ENCODE measurements around the gene LGALS16. TPM values are rescaled to one million over a fixed set of nuclear protein-coding genes. Genes with fewer than 3 reads are reported as not detected.
"Not testable (repeated sequence)": the region's sequence is repeated elsewhere in the genome, so short reads cannot be mapped to it uniquely, and the experiment has no call there.

LGALS16 gene
- total RNA-seq, 2 experiments from 2014 or later, result not detected

GRCh38 chr19:39671739-39672363 is 16.1 kb downstream of the LGALS16 start:
- Histone ChIP-seq H3K27ac (ENCODE audit: low read depth in 1 of 2, low read length in 2 of 2) (no peak overlapping the region), H3K27me3 (ENCODE audit: control insufficient read depth in 1 of 2, insufficient read depth in 2 of 2, low read length in 2 of 2) (no peaks in the 10 kb centered on the region), H3K4me3 (ENCODE audit: low read length) (no peak overlapping the region), H3K4me1 (ENCODE audit: insufficient read depth, low read length) (peaks cover 20% of the 10 kb centered on the region), H3K36me3 (ENCODE audit: insufficient read depth, low read length) (no peaks in the 10 kb centered on the region), H3K9me3 (ENCODE audit: control insufficient read depth in 1 of 2, insufficient read depth in 1 of 2, low read length in 2 of 2) (no peaks in the 10 kb centered on the region)
- TF ChIP-seq CTCF (IDR thresholded peaks at IDR 0.05), result peak; percentile 69
- Mint-ChIP-seq H3K27ac (peak overlapping the region; percentile 2), H3K36me3 (ENCODE audit: low read depth) (no peaks in the 10 kb centered on the region), H3K4me3 (no peak overlapping the region), H3K27me3 (peaks cover 11% of the 10 kb centered on the region), H3K4me1 (ENCODE audit: low read depth) (peaks cover 26% of the 10 kb centered on the region), H3K9me3 (no peaks in the 10 kb centered on the region)
- CTCF ChIA-PET, result interaction anchor here (0.7 to 3.0 kb wide), 4 partner anchors 118 to 610 kb away, joined by 3 to 16 read pairs (median 4); no protein-coding TSS in a partner anchor
- POLR2A ChIA-PET, result interaction anchor here (2.5 to 3.2 kb wide), 2 partner anchors 120 to 236 kb away, joined by 10 read pairs; partner anchors contain the start of gene RPS16
- DNase-seq (peak in 10 of 14 experiments; percentile 19 to 81 (median 45)), ATAC-seq (ENCODE audit: poor library complexity) (peak; percentile 83)
- intact Hi-C loops (cut with DNase I, micrococcal nuclease), result loop anchor here (1.0 to 10.0 kb wide), 7 partner anchors 121 to 550 kb away; partner anchors contain the start of gene PAK4 (in 1 of the 2)

- H3K4me1 ChIP-seq (ENCODE audit: insufficient read depth, low read length), result peaks cover 20% of the 10 kb centered on the region
- POLR2A ChIA-PET, result interaction anchor here (1.1 to 3.2 kb wide), 4 partner anchors 121 to 237 kb away, joined by 3 to 10 read pairs (median 6); partner anchors contain the start of gene RPS16
- ATAC-seq (ENCODE audit: poor library complexity) (no peak), DNase-seq (no peak)
- H3K4me3 ChIP-seq (ENCODE audit: low read length), result no peak overlapping the region
- TF ChIP-seq CTCF (IDR thresholded peaks at IDR 0.05), result no peak
- no peaks in the 10 kb centered on the region for H3K36me3 ChIP-seq (ENCODE audit: insufficient read depth, low read length)
- no peaks in the 10 kb centered on the region for H3K9me3 ChIP-seq (ENCODE audit: control insufficient read depth in 1 of 2, insufficient read depth in 1 of 2, low read length in 2 of 2)
- Mint-ChIP-seq H3K4me3 (no peak overlapping the region), H3K4me1 (ENCODE audit: low read depth) (peaks cover 26% of the 10 kb centered on the region), H3K27ac (peak overlapping the region; percentile 27), H3K27me3 (peaks cover 9% of the 10 kb centered on the region), H3K9me3 (no peaks in the 10 kb centered on the region), H3K36me3 (ENCODE audit: low read depth) (no peaks in the 10 kb centered on the region)
- CTCF ChIA-PET, result interaction anchor here (0.7 to 3.0 kb wide), 3 partner anchors 121 to 611 kb away, joined by 4 to 16 read pairs (median 4); no protein-coding TSS in a partner anchor
- H3K27me3 ChIP-seq (ENCODE audit: control insufficient read depth in 1 of 2, insufficient read depth in 2 of 2, low read length in 2 of 2), result no peaks in the 10 kb centered on the region
- intact Hi-C loops (cut with DNase I, micrococcal nuclease), result loop anchor here (1.0 to 10.0 kb wide), 6 partner anchors 121 to 550 kb away; partner anchors contain the start of gene PAK4 (in 1 of the 2)
- H3K27ac ChIP-seq (ENCODE audit: low read depth in 1 of 2, low read length in 2 of 2), result no peak overlapping the region
Observed at GRCh38 chr19:39672473-39672872, 16.8 kb downstream of the LGALS16 start.

GRCh38 chr19:39673862-39674261 is 18.1 kb downstream of the LGALS16 start:
- H3K27me3 ChIP-seq (ENCODE audit: control insufficient read depth in 1 of 2, insufficient read depth in 2 of 2, low read length in 2 of 2); H3K27me3 Mint-ChIP-seq; H3K36me3 Mint-ChIP-seq (ENCODE audit: low read depth); ATAC-seq (ENCODE audit: poor library complexity); H3K4me3 ChIP-seq (ENCODE audit: low read length); H3K4me3 Mint-ChIP-seq; H3K27ac Mint-ChIP-seq; H3K9me3 Mint-ChIP-seq; H3K36me3 ChIP-seq (ENCODE audit: insufficient read depth, low read length); H3K9me3 ChIP-seq (ENCODE audit: control insufficient read depth in 1 of 2, insufficient read depth in 1 of 2, low read length in 2 of 2); H3K27ac ChIP-seq (ENCODE audit: low read depth in 1 of 2, low read length in 2 of 2); DNase-seq: not testable (repeated sequence)
- peaks cover 34% of the 10 kb centered on the region for H3K4me1 ChIP-seq (ENCODE audit: insufficient read depth, low read length)
- intact Hi-C loops (cut with DNase I, micrococcal nuclease), result loop anchor here (2.0 to 10.0 kb wide), 3 partner anchors 233 to 552 kb away; partner anchors contain the start of gene PAK4 (in 1 of the 2)
- ChIA-PET POLR2A (interaction anchor here (1.0 to 3.2 kb wide), 2 partner anchors 116 to 122 kb away, joined by 3 to 10 read pairs; no protein-coding TSS in a partner anchor), CTCF (interaction anchor here (0.7 kb wide), 1 partner anchor 122 kb away, joined by 3 read pairs; no protein-coding TSS in a partner anchor)
- H3K4me1 Mint-ChIP-seq (ENCODE audit: low read depth), result peaks cover 36% of the 10 kb centered on the region
